22Rv1 (cell line): ENCODE results near the gene ILRUN.

Experiments
- H3K27ac ChIP-seq: fragments of 450-650 bp; 2 replicates; pipeline ENCODE4 v1.5.1; 2017
- ZFX ChIP-seq: fragments of 450-650 bp; IDR thresholded peaks from 2 replicates; pipeline ENCODE4 v1.6.1; 2017; ENCODE audit warnings: antibody characterized with exemption, borderline replicate concordance
- TF ChIP-seq, protein P1 (sequence below): fragments of 450-650 bp; IDR thresholded peaks from 2 replicates; pipeline ENCODE4 v1.5.1; 2017; ENCODE audit warnings: mild to moderate bottlenecking

The ILRUN gene

DNA sequence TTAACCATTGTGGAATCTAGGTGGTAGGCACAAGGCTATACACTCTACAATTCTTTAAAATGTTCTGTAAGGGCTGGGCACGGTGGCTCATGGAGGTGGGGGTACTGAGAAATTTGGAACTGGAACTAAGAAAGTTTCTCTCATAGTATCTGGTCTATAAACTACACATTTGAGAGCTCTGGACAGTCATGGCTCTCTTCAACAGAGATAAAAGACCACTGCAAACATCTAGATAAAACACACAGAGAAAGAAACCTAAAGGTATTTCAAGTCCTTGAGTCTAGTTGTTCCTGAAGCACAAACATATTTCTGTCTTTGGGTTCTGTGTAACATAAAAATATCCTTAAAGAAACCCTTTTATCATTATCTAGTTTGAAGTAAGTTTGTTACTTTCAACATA, 35.2 kb downstream of the ILRUN start:
- TF ChIP-seq, protein P1, sequence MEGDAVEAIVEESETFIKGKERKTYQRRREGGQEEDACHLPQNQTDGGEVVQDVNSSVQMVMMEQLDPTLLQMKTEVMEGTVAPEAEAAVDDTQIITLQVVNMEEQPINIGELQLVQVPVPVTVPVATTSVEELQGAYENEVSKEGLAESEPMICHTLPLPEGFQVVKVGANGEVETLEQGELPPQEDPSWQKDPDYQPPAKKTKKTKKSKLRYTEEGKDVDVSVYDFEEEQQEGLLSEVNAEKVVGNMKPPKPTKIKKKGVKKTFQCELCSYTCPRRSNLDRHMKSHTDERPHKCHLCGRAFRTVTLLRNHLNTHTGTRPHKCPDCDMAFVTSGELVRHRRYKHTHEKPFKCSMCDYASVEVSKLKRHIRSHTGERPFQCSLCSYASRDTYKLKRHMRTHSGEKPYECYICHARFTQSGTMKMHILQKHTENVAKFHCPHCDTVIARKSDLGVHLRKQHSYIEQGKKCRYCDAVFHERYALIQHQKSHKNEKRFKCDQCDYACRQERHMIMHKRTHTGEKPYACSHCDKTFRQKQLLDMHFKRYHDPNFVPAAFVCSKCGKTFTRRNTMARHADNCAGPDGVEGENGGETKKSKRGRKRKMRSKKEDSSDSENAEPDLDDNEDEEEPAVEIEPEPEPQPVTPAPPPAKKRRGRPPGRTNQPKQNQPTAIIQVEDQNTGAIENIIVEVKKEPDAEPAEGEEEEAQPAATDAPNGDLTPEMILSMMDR = no peak
- TF ChIP-seq ZFX = no peak
- H3K27ac ChIP-seq = no peak overlapping the region

DNA sequence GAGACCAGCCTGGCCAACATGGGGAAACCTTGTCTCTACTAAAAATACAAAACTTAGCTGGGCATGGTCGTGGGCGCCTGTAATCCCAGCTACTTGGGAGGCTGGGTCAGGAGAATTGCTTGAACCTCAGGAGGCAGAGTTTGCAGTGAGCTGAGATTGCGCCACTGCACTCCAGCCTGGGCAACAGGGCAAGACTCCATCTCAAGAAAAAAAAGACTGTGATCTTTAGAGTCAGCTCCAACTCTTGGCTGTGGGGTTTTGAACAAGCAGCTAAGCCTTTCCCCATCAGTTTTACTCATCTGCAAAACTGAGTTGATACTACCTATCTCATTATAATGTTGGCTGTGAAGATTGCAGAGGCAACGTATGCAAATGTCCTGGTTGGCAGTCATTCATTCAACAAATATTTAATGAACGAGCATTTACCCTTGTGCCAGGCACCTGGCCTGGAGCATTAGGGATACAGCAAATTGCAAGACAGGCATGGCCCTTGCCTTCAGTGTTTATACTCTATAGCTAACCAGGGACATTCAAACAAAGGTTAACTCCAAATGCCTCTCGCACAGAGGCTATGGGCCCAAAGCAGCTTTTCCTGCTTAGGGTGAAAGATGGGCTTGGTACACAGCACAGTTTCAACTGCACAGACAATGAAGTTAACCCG, 37.8 kb downstream of the ILRUN start:
- TF ChIP-seq, protein P1 = no peak
- no peak for TF ChIP-seq ZFX
- peak overlapping the region; percentile 94 for H3K27ac ChIP-seq

DNA sequence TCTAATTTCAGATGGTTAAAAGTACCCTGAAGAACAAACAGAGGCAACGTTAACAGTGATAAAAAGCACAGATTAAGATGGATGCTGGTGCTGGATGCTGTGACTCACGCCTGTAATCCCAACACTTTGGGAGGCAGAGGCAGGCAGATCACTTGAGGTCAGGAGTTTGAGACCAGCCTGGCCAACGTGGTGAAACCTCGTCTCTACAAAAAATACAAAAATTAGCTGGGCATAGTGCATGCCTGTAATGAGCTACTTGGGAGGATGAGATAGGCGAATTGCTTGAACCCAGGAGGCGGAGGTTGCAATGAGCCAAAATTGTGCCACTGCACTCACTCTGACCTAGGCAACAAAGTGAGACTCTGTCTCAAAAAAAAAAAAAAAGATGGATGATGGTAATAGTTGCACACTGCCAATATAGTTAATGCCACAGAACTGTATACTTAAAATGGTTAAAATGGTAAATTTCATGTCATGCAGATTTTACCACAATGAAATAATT, 38.5 kb downstream of the ILRUN start:
- peak overlapping the region; percentile 94 for H3K27ac ChIP-seq

DNA sequence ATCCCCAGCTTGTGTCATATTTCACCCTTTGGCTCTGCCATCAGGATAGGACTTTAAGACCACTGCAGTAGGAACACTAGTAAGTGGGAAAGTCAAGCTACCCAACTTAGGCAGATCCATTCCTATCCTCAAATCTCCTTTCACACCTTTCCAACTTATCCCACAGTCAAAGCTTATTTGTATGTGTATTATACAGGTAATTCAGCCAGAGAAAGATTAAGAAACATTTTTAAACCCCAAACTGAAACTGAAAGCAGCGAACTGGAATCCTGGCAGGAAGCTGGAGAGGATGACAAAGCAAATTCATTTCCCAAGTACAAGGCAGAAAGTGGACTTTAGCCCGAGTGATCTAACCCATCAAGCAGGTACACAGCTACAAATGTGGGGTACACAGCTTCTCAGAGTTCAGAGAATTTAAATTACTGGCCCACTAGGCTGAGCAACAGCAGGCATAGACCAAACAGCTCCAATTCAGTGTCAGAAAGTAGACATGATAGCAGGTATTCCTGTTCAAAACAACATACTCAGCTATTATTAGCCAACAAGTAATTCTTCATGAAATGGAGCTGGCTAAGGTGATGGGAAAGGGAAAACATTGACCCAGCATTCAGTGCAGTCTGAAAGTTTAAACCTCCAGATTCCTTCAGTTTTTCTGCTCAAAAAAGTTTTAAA, 39.1 kb downstream of the ILRUN start:
- H3K27ac ChIP-seq = peak overlapping the region; percentile 94
- no peak for TF ChIP-seq ZFX
- TF ChIP-seq, protein P1 = no peak

DNA sequence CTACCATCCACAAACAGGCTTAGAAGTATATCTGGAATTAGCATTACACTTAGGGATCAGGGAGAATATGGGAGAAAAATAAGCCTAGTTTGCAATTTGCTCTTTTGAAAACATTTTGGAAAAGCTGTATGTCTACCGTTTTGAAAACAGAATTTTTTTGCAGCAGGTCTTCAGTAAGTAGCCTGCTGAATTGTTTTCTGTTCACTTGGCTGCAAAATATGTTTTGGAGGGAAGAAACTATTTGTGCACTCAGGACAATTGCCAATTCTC, 39.6 kb downstream of the ILRUN start:
- H3K27ac ChIP-seq = peak overlapping the region; percentile 94
- no peak for TF ChIP-seq ZFX
- TF ChIP-seq, protein P1 = no peak

DNA sequence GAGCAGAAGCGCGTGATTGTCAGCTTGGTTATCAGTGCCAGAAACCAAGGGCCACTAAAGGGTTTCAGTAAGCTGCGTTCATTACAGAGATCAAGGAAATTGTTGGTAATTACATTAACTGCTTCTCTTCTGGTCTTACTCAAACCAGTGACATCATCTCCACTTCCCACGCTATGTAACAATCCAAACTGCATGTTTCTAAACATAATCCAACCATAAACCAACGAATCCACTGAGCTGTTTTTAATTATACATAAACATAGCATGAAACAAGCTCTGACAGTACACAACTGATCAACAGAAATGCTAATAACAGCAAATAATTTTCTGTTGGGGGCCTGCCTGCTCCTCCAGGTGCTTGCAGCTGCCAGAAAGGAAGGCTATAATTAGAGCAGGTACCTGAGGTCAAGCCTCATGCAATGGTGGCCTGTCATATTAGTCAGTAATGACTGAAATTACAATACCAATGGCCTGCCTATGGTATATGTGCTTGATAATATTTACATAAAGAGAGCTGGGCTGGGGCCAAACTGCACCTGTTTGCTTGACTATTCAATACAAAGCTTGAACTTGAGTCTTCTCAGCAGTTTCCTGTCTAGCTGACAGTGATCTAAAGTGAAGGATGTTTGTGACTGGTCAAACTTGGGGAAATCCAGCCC, 40.1 kb downstream of the ILRUN start:
- TF ChIP-seq ZFX = no peak
- TF ChIP-seq, protein P1 = no peak
- peak overlapping the region; percentile 94 for H3K27ac ChIP-seq

DNA sequence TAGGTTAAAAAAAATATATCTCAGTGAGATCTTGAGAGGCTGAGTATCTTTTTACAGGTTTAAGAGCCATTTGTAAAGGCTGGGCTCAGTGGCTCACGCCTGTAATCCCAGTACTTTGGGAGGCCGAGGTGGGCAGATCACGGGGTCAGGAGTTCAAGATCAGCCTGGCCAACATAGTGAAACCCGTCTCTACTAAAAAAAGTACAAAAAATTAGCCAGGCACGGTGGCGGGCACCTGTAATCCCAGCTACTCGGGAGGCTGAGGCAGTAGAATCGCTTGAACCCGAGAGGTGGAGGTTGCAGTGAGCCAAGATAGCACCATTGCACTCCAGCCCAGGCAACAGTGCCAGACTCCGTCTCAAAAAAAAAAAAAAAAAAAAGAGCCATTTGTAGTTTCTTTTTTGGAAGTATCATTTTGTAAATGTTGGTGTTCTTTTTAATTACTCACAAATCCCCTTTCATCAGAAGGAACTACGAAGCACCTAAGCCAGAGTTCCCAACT, 40.6 kb downstream of the ILRUN start:
- peak overlapping the region; percentile 94 for H3K27ac ChIP-seq

DNA sequence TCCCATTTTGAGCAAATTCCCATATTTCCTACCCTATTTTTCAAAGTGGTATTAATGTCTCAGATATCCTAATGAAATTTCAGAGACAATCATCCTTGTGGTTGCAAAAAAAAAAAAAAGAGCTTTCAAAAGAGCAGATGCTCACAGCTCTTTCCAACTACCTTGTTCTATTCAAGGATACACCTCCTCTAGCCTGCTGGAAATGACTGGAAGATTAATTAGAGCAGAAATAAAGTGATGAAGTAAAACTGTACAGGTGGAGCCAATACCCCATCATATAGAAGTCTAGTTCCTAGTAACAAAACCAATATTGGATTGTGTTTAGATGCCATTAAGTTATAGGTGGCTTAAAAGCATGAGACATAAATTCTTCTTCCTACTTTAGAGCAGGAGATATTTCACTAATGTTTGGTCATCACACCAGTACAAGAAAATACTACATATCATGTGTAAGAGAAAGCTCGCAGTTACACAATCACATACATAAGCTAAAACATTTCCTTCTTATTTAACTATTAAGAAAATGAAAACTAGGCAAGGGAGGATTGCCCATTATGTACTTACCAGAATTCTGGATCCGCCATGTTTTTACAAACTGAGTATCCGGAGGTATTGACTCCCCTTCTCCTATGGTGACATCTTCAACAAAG, 42.4 kb downstream of the ILRUN start:
- H3K27ac ChIP-seq = no peak overlapping the region
- TF ChIP-seq ZFX = no peak
- TF ChIP-seq, protein P1 = no peak
